ENCODE results near the gene COL12A1. TPM values are rescaled to one million over a fixed set of nuclear protein-coding genes. Genes with fewer than 3 reads are reported as not detected.

Gene COL12A1
- total RNA-seq, 1 donor, result 1,591 TPM

- Histone ChIP-seq H3K79me2 (ENCODE audit: insufficient read depth, low read length) (peaks cover 68% of the 10 kb centered on the region), H4K20me1 (ENCODE audit: insufficient read depth, low read length) (peaks cover 21% of the 10 kb centered on the region), H3K4me2 (ENCODE audit: insufficient read depth, low read length) (peak overlapping the region; percentile 94), H3K9me3 (ENCODE audit: low read depth, low read length) (no peaks in the 10 kb centered on the region), H3K36me3 (ENCODE audit: insufficient read depth, low read length) (peaks cover 41% of the 10 kb centered on the region), H3K27me3 (ENCODE audit: insufficient read depth, low read length) (no peaks in the 10 kb centered on the region), H2AFZ (ENCODE audit: low read length) (no peak overlapping the region), H3K27ac (ENCODE audit: low read depth, low read length) (peak overlapping the region; percentile 98), H3K4me3 (ENCODE audit: insufficient read depth, low read length) (peak overlapping the region; percentile 95), H3K4me1 (ENCODE audit: insufficient read depth, low read length) (peaks cover 50% of the 10 kb centered on the region)
- DNase-seq (ENCODE audit: insufficient read length, low spot score, missing footprints), result peak; percentile 39
- TF ChIP-seq CTCF (IDR thresholded peaks at IDR 0.05; ENCODE audit: extremely low read depth, low read depth, low read length), result no peak
Measured at GRCh38 chr6:75201901-75202672, 3.8 kb downstream of the COL12A1 start.

- Histone ChIP-seq H4K20me1 (ENCODE audit: insufficient read depth, low read length) (peaks cover 23% of the 10 kb centered on the region), H2AFZ (ENCODE audit: low read length) (no peak overlapping the region), H3K27ac (ENCODE audit: low read depth, low read length) (peak overlapping the region; percentile 98), H3K27me3 (ENCODE audit: insufficient read depth, low read length) (no peaks in the 10 kb centered on the region), H3K79me2 (ENCODE audit: insufficient read depth, low read length) (peaks cover 68% of the 10 kb centered on the region), H3K36me3 (ENCODE audit: insufficient read depth, low read length) (peaks cover 41% of the 10 kb centered on the region), H3K9me3 (ENCODE audit: low read depth, low read length) (no peaks in the 10 kb centered on the region), H3K4me1 (ENCODE audit: insufficient read depth, low read length) (peaks cover 58% of the 10 kb centered on the region), H3K4me3 (ENCODE audit: insufficient read depth, low read length) (peak overlapping the region; percentile 95), H3K4me2 (ENCODE audit: insufficient read depth, low read length) (peak overlapping the region; percentile 94)
- DNase-seq (ENCODE audit: insufficient read length, low spot score, missing footprints), result peak; percentile 29
- no peak for TF ChIP-seq CTCF (IDR thresholded peaks at IDR 0.05; ENCODE audit: extremely low read depth, low read depth, low read length)
Measured at GRCh38 chr6:75201021-75201420, 4.8 kb downstream of the COL12A1 start.

GRCh38 chr6:75199889-75200288, 6.0 kb downstream of the COL12A1 start:
- peak overlapping the region; percentile 12 for H3K4me3 ChIP-seq (ENCODE audit: insufficient read depth, low read length)
- peaks cover 15% of the 10 kb centered on the region for H4K20me1 ChIP-seq (ENCODE audit: insufficient read depth, low read length)
- H3K79me2 ChIP-seq (ENCODE audit: insufficient read depth, low read length), result peaks cover 60% of the 10 kb centered on the region
- H2AFZ ChIP-seq (ENCODE audit: low read length), result no peak overlapping the region
- no peaks in the 10 kb centered on the region for H3K9me3 ChIP-seq (ENCODE audit: low read depth, low read length)
- no peaks in the 10 kb centered on the region for H3K27me3 ChIP-seq (ENCODE audit: insufficient read depth, low read length)
- peaks cover 58% of the 10 kb centered on the region for H3K4me1 ChIP-seq (ENCODE audit: insufficient read depth, low read length)
- H3K4me2 ChIP-seq (ENCODE audit: insufficient read depth, low read length), result peak overlapping the region; percentile 94
- H3K27ac ChIP-seq (ENCODE audit: low read depth, low read length), result peak overlapping the region; percentile 98
- TF ChIP-seq CTCF (IDR thresholded peaks at IDR 0.05; ENCODE audit: extremely low read depth, low read depth, low read length), result no peak
- DNase-seq (ENCODE audit: insufficient read length, low spot score, missing footprints), result no peak
- peaks cover 51% of the 10 kb centered on the region for H3K36me3 ChIP-seq (ENCODE audit: insufficient read depth, low read length)

GRCh38 chr6:75196081-75196687, 9.7 kb downstream of the COL12A1 start:
- Histone ChIP-seq H2AFZ (ENCODE audit: low read length) (no peak overlapping the region), H3K9me3 (ENCODE audit: low read depth, low read length) (no peaks in the 10 kb centered on the region), H3K27me3 (ENCODE audit: insufficient read depth, low read length) (no peaks in the 10 kb centered on the region), H3K27ac (ENCODE audit: low read depth, low read length) (peak overlapping the region; percentile 2), H3K4me3 (ENCODE audit: insufficient read depth, low read length) (no peak overlapping the region), H4K20me1 (ENCODE audit: insufficient read depth, low read length) (peaks cover 2% of the 10 kb centered on the region), H3K4me2 (ENCODE audit: insufficient read depth, low read length) (no peak overlapping the region), H3K79me2 (ENCODE audit: insufficient read depth, low read length) (peaks cover 22% of the 10 kb centered on the region), H3K36me3 (ENCODE audit: insufficient read depth, low read length) (peaks cover 64% of the 10 kb centered on the region), H3K4me1 (ENCODE audit: insufficient read depth, low read length) (peaks cover 30% of the 10 kb centered on the region)
- no peak for TF ChIP-seq CTCF (IDR thresholded peaks at IDR 0.05; ENCODE audit: extremely low read depth, low read depth, low read length)
- DNase-seq (ENCODE audit: insufficient read length, low spot score, missing footprints), result peak; percentile 56
